ENCODE measurements around the gene CDC42BPB.

- TF ChIP-seq CTCF (IDR thresholded peaks at IDR 0.05) (no peak), SIN3A (IDR thresholded peaks at IDR 0.05; ENCODE audit: borderline replicate concordance, insufficient read depth, low read depth, low read length) (no peak), POLR2AphosphoS5 (IDR thresholded peaks at IDR 0.05; ENCODE audit: low read depth, low read length) (no peak)
Measured at GRCh38 chr14:102930138-102930752, 127.1 kb downstream of the CDC42BPB start.

Data from Panc1 (cell line).